Measurements from ENCODE around the gene SSR3. TPM values are rescaled to one million over a fixed set of nuclear protein-coding genes. Genes with fewer than 3 reads are reported as not detected.
A peak's percentile ranks its signal among the peaks of the same experiment; 100 is the strongest.

The SSR3 gene
- total RNA-seq (100 to 1,000 TPM in 1 of 5 experiments, 10 to 100 TPM in 4; 56.0 to 158 (median 76.2) TPM), polyA plus RNA-seq (100 to 1,000 TPM in 1 of 2 donors, 10 to 100 TPM in 1; 85.2 to 100 TPM), total RNA-seq (48.7 reads per million, percentile 71 among the genes with 10 or more reads in this experiment)

DNA sequence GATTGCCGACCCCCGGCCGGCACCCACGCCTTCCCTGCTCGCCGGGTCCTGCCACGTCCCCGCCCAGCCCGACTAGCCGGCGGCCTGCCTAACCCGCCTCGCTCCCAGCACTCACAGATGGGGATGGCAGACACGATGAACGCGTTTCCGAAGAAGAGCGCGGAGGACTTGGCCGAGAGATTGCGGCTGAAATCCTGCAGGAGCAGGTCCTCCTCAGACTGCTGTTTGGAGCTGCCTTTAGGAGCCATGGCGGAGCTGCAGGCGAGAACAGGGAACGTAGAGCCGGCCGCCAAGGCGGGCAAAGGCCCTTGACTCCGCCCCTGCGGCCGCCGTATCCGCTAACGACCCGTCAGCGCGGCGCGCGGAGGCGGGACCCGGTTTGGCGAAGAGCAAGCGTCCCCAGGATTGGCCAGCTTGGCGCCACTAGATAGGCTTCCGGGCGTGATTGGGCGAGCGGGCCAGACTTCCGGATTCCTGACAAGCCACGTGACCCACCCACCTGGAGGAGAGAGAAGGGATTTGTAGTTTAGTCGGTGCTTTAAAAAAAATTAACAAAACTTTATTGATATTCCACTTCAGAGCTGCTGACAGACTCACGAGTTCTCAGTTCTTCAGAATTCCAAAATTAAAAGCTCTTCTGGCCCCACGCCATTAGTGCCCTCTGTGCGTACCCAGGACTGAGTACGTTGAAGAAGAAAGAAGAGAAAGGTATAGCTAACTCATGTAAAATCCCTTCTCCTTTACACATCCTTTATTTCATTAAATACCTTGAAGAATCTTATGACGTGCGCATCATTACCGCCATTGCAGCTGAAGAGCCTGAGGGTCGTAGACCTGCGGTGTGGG is at the start of gene SSR3:
SSR3 (minus strand) TSS at position 276 of the 846 bp plus-strand sequence; CDS start at position 248, 28 bp downstream.
- peaks cover 16% of the 10 kb centered on the region in 2 donors for H3K4me1 ChIP-seq (ENCODE audit: control insufficient read depth in 2 of 2, insufficient read depth in 2 of 2, low read length in 2 of 2)
- H3K36me3 Mint-ChIP-seq, result peaks cover 12 to 25% (median 18%) of the 10 kb centered on the region in 5 donors
- DNase-seq (peak; percentile 95 to 99 (median 98)), ATAC-seq (peak; percentile 100)
- no peaks in the 10 kb centered on the region for H3K9me3 ChIP-seq (ENCODE audit: control insufficient read depth in 2 of 3, low read length in 3 of 3)
- intact Hi-C loops (cut with micrococcal nuclease), result loop anchor here (1.0 to 10.0 kb wide), 19 partner anchors 30 to 701 kb away; partner anchors contain the start of genes CCNL1 (in 2 of the 2), SLC33A1 (in 2 of the 2), TIPARP (in 2 of the 2) and GMPS (in 1 of the 2)
- peak within 1 kb of the TSS; percentile 89 to 96 (median 92) for H3K27ac Mint-ChIP-seq
- peak within 1 kb of the TSS; percentile 95 for H3K4me3 ChIP-seq (ENCODE audit: low read length)
- H3K4me3 Mint-ChIP-seq, result peak within 1 kb of the TSS; percentile 88 to 98 (median 97)
- peaks cover 0 to 5% (median 0%) of the 10 kb centered on the region in 11 donors for H3K9me3 Mint-ChIP-seq
- POLR2A ChIA-PET, result interaction anchor here (0.6 to 3.2 kb wide), 29 partner anchors 9 to 620 kb away, joined by 3 to 46 read pairs (median 4); partner anchors contain the start of genes CCNL1 and TIPARP
- peak within 1 kb of the TSS; percentile 85 for H3K27ac ChIP-seq (ENCODE audit: low read depth, low read length)
- peaks cover 0 to 27% (median 5%) of the 10 kb centered on the region in 3 experiments for H3K36me3 ChIP-seq (ENCODE audit: control insufficient read depth in 2 of 3, insufficient read depth in 3 of 3, low read length in 3 of 3)
- peaks cover 29 to 57% (median 50%) of the 10 kb centered on the region in 7 donors for H3K4me1 Mint-ChIP-seq
- no peaks in the 10 kb centered on the region for H3K27me3 ChIP-seq (ENCODE audit: control insufficient read depth in 2 of 2, insufficient read depth in 2 of 2, low read length in 2 of 2)
- no peaks in the 10 kb centered on the region for H3K27me3 Mint-ChIP-seq
- CTCF ChIA-PET, result interaction anchor here (1.2 to 2.3 kb wide), 8 partner anchors 11 to 582 kb away, joined by 3 to 7 read pairs (median 4); no protein-coding TSS in a partner anchor

- ChIA-PET POLR2A (interaction anchor here (0.6 kb wide), 2 partner anchors 12 to 14 kb away, joined by 4 to 6 read pairs; no protein-coding TSS in a partner anchor), CTCF (no interaction called here)
- no peak overlapping the region for H3K4me3 ChIP-seq (ENCODE audit: low read length)
- H3K4me1 Mint-ChIP-seq, result peaks cover 7 to 39% (median 10%) of the 10 kb centered on the region in 7 donors
- ATAC-seq (no peak), DNase-seq (no peak)
- H3K27me3 Mint-ChIP-seq, result peaks cover 23 to 32% (median 27%) of the 10 kb centered on the region in 5 donors
- intact Hi-C loops (cut with micrococcal nuclease), result loop anchor here in 1 of 2 donors (5.0 kb wide), 1 partner anchor 68 kb away; the partner anchor contains the start of gene TIPARP
- H3K9me3 ChIP-seq (ENCODE audit: control insufficient read depth in 2 of 3, low read length in 3 of 3), result no peaks in the 10 kb centered on the region
- no peak overlapping the region for H3K27ac Mint-ChIP-seq
- no peak overlapping the region for H3K27ac ChIP-seq (ENCODE audit: low read depth, low read length)
- H3K4me1 ChIP-seq (ENCODE audit: control insufficient read depth in 2 of 2, insufficient read depth in 2 of 2, low read length in 2 of 2), result peaks cover 0 to 5% of the 10 kb centered on the region in 2 donors
- H3K4me3 Mint-ChIP-seq, result no peak overlapping the region
- peaks cover 0 to 5% (median 0%) of the 10 kb centered on the region in 5 donors for H3K36me3 Mint-ChIP-seq
- H3K36me3 ChIP-seq (ENCODE audit: control insufficient read depth in 2 of 3, insufficient read depth in 3 of 3, low read length in 3 of 3), result no peaks in the 10 kb centered on the region
- H3K9me3 Mint-ChIP-seq, result peaks cover 0 to 2% (median 0%) of the 10 kb centered on the region in 11 donors
- no peaks in the 10 kb centered on the region for H3K27me3 ChIP-seq (ENCODE audit: control insufficient read depth in 2 of 2, insufficient read depth in 2 of 2, low read length in 2 of 2)
These were observed 49.2 kb upstream of the SSR3 start for GRCh38 chr3:156604064-156604641.

- no peaks in the 10 kb centered on the region for H3K9me3 ChIP-seq (ENCODE audit: control insufficient read depth in 2 of 3, low read length in 3 of 3)
- no peaks in the 10 kb centered on the region for H3K36me3 ChIP-seq (ENCODE audit: control insufficient read depth in 2 of 3, insufficient read depth in 3 of 3, low read length in 3 of 3)
- Mint-ChIP-seq H3K27me3 (peaks cover 18 to 32% (median 27%) of the 10 kb centered on the region in 5 donors), H3K4me3 (no peak overlapping the region), H3K27ac (peak overlapping the region in 2 of 9 donors; percentile 43 to 78), H3K9me3 (peaks cover 0 to 2% (median 0%) of the 10 kb centered on the region in 11 donors), H3K36me3 (peaks cover 0 to 5% (median 0%) of the 10 kb centered on the region in 5 donors), H3K4me1 (peaks cover 7 to 33% (median 10%) of the 10 kb centered on the region in 7 donors)
- peaks cover 0 to 5% of the 10 kb centered on the region in 2 donors for H3K4me1 ChIP-seq (ENCODE audit: control insufficient read depth in 2 of 2, insufficient read depth in 2 of 2, low read length in 2 of 2)
- H3K27me3 ChIP-seq (ENCODE audit: control insufficient read depth in 2 of 2, insufficient read depth in 2 of 2, low read length in 2 of 2), result no peaks in the 10 kb centered on the region
- intact Hi-C loops (cut with micrococcal nuclease), result loop anchor here (2.0 to 5.0 kb wide), 2 partner anchors 69 to 71 kb away; partner anchors contain the start of gene TIPARP (in 2 of the 2)
- H3K27ac ChIP-seq (ENCODE audit: low read depth, low read length), result no peak overlapping the region
- ATAC-seq, result no peak
- POLR2A ChIA-PET, result interaction anchor here (0.6 kb wide), 2 partner anchors 12 to 15 kb away, joined by 4 to 6 read pairs; no protein-coding TSS in a partner anchor
- CTCF ChIA-PET, result interaction anchor here (0.6 kb wide), 1 partner anchor 63 kb away, joined by 3 read pairs; no protein-coding TSS in a partner anchor
- DNase-seq, result no peak
- H3K4me3 ChIP-seq (ENCODE audit: low read length), result no peak overlapping the region
These were observed 48.6 kb upstream of the SSR3 start for GRCh38 chr3:156603379-156604017.

DNA sequence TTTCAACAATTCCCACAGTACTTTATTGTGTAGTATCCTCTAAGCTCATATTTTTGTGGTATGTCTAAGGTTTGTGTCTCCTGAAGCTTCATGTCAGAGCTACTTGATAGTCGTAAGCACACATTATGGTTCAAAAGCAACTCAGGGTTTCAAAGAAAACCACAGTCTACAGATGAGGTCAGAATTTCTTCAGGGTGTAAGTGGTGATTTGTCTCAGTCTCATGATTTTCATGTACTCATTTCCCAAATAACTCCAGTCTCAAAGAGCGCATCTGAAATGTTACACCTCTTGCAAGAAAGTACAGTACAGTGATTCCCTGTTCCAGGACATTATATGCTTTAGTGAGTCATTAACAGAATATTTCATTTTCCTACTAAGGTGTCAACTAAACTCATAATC is 47.5 kb upstream of the SSR3 start:
- Mint-ChIP-seq H3K36me3 (peaks cover 0 to 4% (median 0%) of the 10 kb centered on the region in 5 donors), H3K27ac (peak overlapping the region in 3 of 9 donors; percentile 1 to 43 (median 6)), H3K9me3 (no peaks in the 10 kb centered on the region), H3K27me3 (peaks cover 9 to 23% (median 17%) of the 10 kb centered on the region in 5 donors), H3K4me3 (no peak overlapping the region), H3K4me1 (peaks cover 7 to 24% (median 10%) of the 10 kb centered on the region in 7 donors)
- DNase-seq (peak in 7 of 9 donors; percentile 14 to 56 (median 38)), ATAC-seq (peak; percentile 60)
- Histone ChIP-seq H3K9me3 (ENCODE audit: control insufficient read depth in 2 of 3, low read length in 3 of 3) (no peaks in the 10 kb centered on the region), H3K36me3 (ENCODE audit: control insufficient read depth in 2 of 3, insufficient read depth in 3 of 3, low read length in 3 of 3) (no peaks in the 10 kb centered on the region), H3K27me3 (ENCODE audit: control insufficient read depth in 2 of 2, insufficient read depth in 2 of 2, low read length in 2 of 2) (no peaks in the 10 kb centered on the region), H3K4me3 (ENCODE audit: low read length) (no peak overlapping the region), H3K27ac (ENCODE audit: low read depth, low read length) (no peak overlapping the region), H3K4me1 (ENCODE audit: control insufficient read depth in 2 of 2, insufficient read depth in 2 of 2, low read length in 2 of 2) (peaks cover 0 to 5% of the 10 kb centered on the region in 2 donors)
- intact Hi-C loops (cut with micrococcal nuclease), result loop anchor here (2.0 to 5.0 kb wide), 2 partner anchors 70 to 72 kb away; partner anchors contain the start of gene TIPARP (in 2 of the 2)
- ChIA-PET POLR2A (no interaction called here), CTCF (no interaction called here)

- Mint-ChIP-seq H3K4me1 (peaks cover 5 to 19% (median 9%) of the 10 kb centered on the region in 7 donors), H3K27me3 (peaks cover 9 to 20% (median 18%) of the 10 kb centered on the region in 5 donors), H3K9me3 (no peaks in the 10 kb centered on the region), H3K36me3 (peaks cover 0 to 7% (median 0%) of the 10 kb centered on the region in 5 donors), H3K4me3 (no peak overlapping the region), H3K27ac (no peak overlapping the region)
- ATAC-seq, result no peak
- no peaks in the 10 kb centered on the region for H3K27me3 ChIP-seq (ENCODE audit: control insufficient read depth in 2 of 2, insufficient read depth in 2 of 2, low read length in 2 of 2)
- H3K9me3 ChIP-seq (ENCODE audit: control insufficient read depth in 2 of 3, low read length in 3 of 3), result no peaks in the 10 kb centered on the region
- POLR2A ChIA-PET, result no interaction called here
- CTCF ChIA-PET, result interaction anchor here (0.6 kb wide), 1 partner anchor 69 kb away, joined by 3 read pairs; no protein-coding TSS in a partner anchor
- intact Hi-C loops (cut with micrococcal nuclease), result loop anchor here in 1 of 2 donors (5.0 kb wide), 1 partner anchor 71 kb away; the partner anchor contains the start of gene TIPARP
- no peak overlapping the region for H3K27ac ChIP-seq (ENCODE audit: low read depth, low read length)
- DNase-seq, result no peak
- no peaks in the 10 kb centered on the region for H3K36me3 ChIP-seq (ENCODE audit: control insufficient read depth in 2 of 3, insufficient read depth in 3 of 3, low read length in 3 of 3)
- peaks cover 0 to 5% of the 10 kb centered on the region in 2 donors for H3K4me1 ChIP-seq (ENCODE audit: control insufficient read depth in 2 of 2, insufficient read depth in 2 of 2, low read length in 2 of 2)
- no peak overlapping the region for H3K4me3 ChIP-seq (ENCODE audit: low read length)
These were observed 46.6 kb upstream of the SSR3 start for GRCh38 chr3:156601497-156601896.
